ENCODE data around the gene SLC8B1.

SLC8B1 gene

DNA sequence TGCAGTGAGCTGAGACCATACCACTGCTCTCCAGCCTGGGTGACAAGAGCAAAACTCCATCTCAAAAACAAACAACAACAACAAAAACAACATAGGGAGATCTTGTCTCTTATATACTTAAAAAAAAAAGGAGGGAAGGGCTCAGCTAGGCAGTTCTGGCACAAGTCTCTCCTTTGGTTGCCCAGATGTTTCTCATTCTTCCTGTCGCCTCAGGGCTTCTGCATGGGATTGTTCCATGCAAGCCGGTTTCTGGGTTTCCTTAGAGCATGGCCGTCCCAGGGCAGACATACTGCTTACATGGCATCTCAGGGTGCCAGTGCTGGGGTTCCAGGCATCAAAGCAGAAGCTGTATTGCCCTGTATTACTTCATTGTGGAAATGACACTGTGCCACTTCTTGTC lies 5.2 kb upstream of the SLC8B1 start:
- Mint-ChIP-seq H3K36me3 (ENCODE audit: low read depth) (no peaks in the 10 kb centered on the region), H3K9me3 (no peaks in the 10 kb centered on the region), H3K4me3 (no peak overlapping the region), H3K4me1 (no peaks in the 10 kb centered on the region), H3K27ac (no peak overlapping the region), H3K27me3 (ENCODE audit: low read depth) (peaks cover 27% of the 10 kb centered on the region)
- TF ChIP-seq, protein P1, sequence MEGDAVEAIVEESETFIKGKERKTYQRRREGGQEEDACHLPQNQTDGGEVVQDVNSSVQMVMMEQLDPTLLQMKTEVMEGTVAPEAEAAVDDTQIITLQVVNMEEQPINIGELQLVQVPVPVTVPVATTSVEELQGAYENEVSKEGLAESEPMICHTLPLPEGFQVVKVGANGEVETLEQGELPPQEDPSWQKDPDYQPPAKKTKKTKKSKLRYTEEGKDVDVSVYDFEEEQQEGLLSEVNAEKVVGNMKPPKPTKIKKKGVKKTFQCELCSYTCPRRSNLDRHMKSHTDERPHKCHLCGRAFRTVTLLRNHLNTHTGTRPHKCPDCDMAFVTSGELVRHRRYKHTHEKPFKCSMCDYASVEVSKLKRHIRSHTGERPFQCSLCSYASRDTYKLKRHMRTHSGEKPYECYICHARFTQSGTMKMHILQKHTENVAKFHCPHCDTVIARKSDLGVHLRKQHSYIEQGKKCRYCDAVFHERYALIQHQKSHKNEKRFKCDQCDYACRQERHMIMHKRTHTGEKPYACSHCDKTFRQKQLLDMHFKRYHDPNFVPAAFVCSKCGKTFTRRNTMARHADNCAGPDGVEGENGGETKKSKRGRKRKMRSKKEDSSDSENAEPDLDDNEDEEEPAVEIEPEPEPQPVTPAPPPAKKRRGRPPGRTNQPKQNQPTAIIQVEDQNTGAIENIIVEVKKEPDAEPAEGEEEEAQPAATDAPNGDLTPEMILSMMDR (IDR thresholded peaks at IDR 0.05; ENCODE audit: unreplicated experiment in 3 of 3), result no peak

DNA sequence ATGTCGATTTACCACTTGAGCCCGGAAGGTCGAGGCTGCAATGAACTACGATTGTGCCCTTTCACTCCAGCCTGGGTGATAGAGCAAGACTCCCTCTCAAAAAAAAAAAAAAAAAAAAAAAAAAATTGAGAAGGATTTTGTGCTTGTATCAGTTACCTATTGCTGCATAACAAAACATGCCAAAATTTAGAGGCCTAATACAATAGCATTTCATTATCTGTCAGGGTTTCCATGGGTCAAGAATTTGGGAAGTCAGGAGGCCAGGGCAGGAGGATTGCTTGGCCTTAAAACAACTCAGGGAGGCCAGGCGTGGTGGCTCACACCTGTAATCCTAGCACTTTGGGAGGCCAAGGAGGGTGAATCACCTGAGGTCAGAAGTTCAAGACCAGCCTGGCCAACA lies 4.6 kb upstream of the SLC8B1 start:
- H3K4me3 Mint-ChIP-seq, result no peak overlapping the region

DNA sequence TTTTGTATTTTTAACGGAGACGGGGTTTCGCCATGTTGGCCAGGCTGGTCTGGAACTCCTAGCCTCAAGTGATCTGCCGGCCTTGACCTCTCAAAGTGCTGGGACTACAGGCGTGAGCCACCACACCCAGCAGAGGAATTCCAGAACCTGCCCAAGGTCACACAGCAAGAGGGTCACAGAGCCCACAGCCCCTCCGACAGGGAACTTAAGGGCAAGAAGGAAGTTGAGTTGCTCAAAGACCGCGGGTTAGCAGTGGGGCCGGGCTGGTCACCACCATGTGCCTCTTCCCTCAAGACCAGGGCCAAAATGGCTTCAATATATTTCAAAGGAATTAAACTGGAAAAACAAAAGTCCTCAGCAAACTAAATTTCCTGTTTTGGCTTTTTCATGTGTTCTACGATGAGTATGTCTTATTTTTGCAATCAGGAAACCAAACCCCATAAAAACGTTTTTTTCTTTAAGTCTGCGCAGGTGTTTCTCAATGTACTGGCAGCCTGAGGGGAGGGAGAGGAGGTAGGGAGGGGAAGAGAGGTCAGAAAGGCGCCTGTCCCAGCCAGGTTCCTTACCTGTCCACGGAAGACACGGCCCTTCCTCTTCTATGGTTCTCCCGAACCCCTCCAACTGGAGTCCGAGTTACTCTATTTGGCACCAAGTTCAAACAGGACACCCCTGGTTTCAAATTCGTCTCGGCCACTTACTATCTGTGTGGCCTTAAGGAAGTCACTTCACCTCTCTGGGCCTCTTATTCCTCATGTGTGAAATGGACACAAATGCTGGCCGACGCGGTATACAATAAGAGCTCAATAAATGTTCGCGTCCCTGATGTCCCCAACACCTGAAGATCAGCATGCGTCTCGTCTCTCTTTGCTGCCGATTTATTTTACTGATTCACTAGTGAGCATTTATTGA lies 778 bp downstream of the SLC8B1 start:
- H3K4me3 Mint-ChIP-seq, result peak overlapping the region; percentile 89 to 92 (median 91)
- H3K9me3 Mint-ChIP-seq, result no peaks in the 10 kb centered on the region
- H3K27me3 Mint-ChIP-seq (ENCODE audit: low read depth), result peaks cover 38% of the 10 kb centered on the region
- peaks cover 5% of the 10 kb centered on the region for H3K4me1 Mint-ChIP-seq
- H3K36me3 Mint-ChIP-seq (ENCODE audit: low read depth), result peaks cover 8% of the 10 kb centered on the region
- TF ChIP-seq, protein P1 (IDR thresholded peaks at IDR 0.05; ENCODE audit: unreplicated experiment in 3 of 3), result no peak
- no peak overlapping the region for H3K27ac Mint-ChIP-seq

More for the DNA sequence above, 4.6 kb upstream of the SLC8B1 start:
- Mint-ChIP-seq H3K27me3 (ENCODE audit: low read depth) (peaks cover 30% of the 10 kb centered on the region), H3K9me3 (no peaks in the 10 kb centered on the region), H3K4me1 (peaks cover 2% of the 10 kb centered on the region), H3K36me3 (ENCODE audit: low read depth) (no peaks in the 10 kb centered on the region), H3K27ac (no peak overlapping the region)
- TF ChIP-seq, protein P1 (IDR thresholded peaks at IDR 0.05; ENCODE audit: unreplicated experiment in 3 of 3), result no peak

DNA sequence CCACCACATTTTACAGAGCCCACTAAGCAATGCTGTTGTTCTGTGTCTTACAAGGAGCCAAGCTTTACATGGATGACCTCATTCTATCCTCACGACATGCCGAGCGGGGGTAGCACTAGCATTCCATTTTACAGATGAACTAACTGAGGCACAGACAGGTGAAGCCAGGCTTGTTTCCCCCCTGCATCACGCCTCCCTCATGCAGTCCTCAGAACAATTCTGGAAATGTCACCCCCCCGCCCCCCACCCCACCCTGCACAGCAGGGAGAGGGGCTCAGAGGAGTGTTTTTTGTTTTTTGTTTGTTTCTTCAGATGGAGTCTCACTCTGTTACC lies 1.5 kb downstream of the SLC8B1 start:
- peak overlapping the region in 2 of 3 experiments; percentile 6 to 92 for H3K4me3 Mint-ChIP-seq
- peaks cover 5% of the 10 kb centered on the region for H3K4me1 Mint-ChIP-seq
- peaks cover 38% of the 10 kb centered on the region for H3K27me3 Mint-ChIP-seq (ENCODE audit: low read depth)
- TF ChIP-seq, protein P1 (IDR thresholded peaks at IDR 0.05; ENCODE audit: unreplicated experiment in 3 of 3), result no peak
- H3K36me3 Mint-ChIP-seq (ENCODE audit: low read depth), result peaks cover 8% of the 10 kb centered on the region
- no peaks in the 10 kb centered on the region for H3K9me3 Mint-ChIP-seq
- H3K27ac Mint-ChIP-seq, result no peak overlapping the region

DNA sequence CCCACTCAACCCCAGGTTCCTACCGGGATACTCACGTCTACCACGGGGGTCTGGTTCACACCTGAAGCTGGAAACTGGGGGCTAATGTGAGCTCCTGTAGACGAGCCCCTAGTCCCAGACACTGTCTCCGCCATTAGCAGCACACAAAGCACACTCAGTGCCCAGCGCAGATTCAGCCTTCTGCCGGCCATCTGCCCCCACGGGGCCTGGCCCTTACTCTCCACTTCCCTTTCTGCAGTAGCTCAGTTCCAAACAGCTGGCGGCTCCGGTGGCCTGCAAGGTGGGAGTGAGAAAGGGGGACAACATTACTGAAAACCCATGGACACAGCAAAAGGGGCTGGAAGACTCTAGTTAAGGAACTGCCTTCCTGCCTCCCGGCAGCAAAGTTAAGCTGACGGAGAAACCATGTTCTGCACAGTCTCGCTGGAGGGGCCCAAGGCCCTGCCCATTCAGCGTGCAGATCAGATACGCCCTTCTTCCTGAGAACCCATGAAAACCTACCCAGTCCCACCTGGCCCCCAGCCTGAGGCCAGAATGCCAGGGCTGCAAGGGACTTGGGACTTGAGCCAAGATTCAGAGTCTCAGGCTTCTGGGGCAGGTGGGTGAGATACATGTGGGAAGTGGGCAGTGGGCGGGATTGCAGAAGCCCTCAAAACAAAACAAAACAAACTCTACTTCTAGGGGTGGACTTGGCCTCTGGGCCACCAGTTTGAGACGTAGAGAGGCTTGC lies 2.1 kb downstream of the SLC8B1 start:
- Mint-ChIP-seq H3K27me3 (ENCODE audit: low read depth) (peaks cover 38% of the 10 kb centered on the region), H3K27ac (no peak overlapping the region), H3K4me3 (peak overlapping the region; percentile 6 to 41 (median 17)), H3K4me1 (peaks cover 5% of the 10 kb centered on the region), H3K9me3 (no peaks in the 10 kb centered on the region), H3K36me3 (ENCODE audit: low read depth) (peaks cover 8% of the 10 kb centered on the region)
- TF ChIP-seq, protein P1 (IDR thresholded peaks at IDR 0.05; ENCODE audit: unreplicated experiment in 3 of 3), result no peak

Data from nephron (organoid).